GM12872 (cell line): Measurements from ENCODE around the gene PDE9A.

Experiments used
- TF ChIP-seq, protein P1 (sequence below): IDR thresholded peaks from 3 replicates; pipeline ENCODE4 v1.5.1; 2011; ENCODE audit warnings: low read depth, mild to moderate bottlenecking, low read length, moderate library complexity; ENCODE audit not compliant: insufficient read depth

PDE9A gene

DNA sequence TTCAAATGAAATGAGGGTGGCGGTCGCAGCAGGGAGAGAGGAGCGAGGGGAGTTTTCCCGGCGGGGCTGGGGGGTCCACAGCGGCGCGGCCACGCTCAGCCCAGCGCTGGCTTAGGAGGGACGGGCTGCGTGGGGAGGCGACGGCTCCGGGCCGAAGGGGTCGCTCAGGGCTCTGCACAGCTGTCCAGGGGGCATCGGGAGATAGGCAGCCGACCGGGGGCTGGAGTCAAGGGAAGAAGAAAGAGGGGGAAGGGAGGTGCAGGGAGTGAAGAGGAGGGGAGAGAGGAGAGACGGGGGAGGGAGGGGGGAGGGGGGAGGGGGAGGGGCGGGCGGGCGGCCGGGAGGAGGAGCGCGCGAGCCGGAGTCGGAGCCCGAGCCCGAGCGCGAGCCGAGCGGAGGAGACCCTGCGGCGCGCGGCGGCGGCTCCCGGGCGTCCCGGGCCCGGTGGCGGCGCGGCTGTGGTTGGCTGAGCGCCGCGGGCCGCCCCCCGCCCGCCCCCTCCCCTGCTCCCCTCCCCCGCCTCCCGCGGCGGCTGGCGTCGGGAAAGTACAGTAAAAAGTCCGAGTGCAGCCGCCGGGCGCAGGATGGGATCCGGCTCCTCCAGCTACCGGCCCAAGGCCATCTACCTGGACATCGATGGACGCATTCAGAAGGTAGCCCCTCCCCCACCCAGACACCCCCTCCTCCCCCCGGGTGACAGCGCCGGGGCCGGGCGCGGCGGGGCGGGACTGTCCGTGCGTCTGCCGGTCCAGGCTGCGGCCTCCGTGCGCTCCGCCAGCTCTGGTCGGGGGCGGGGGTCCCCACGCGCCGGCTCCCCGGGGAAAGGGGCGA is at the start of gene PDE9A:
PDE9A (plus strand) TSS at position 391 of the 831 bp plus-strand sequence; CDS start at position 585, 194 bp downstream.
- TF ChIP-seq, protein P1, sequence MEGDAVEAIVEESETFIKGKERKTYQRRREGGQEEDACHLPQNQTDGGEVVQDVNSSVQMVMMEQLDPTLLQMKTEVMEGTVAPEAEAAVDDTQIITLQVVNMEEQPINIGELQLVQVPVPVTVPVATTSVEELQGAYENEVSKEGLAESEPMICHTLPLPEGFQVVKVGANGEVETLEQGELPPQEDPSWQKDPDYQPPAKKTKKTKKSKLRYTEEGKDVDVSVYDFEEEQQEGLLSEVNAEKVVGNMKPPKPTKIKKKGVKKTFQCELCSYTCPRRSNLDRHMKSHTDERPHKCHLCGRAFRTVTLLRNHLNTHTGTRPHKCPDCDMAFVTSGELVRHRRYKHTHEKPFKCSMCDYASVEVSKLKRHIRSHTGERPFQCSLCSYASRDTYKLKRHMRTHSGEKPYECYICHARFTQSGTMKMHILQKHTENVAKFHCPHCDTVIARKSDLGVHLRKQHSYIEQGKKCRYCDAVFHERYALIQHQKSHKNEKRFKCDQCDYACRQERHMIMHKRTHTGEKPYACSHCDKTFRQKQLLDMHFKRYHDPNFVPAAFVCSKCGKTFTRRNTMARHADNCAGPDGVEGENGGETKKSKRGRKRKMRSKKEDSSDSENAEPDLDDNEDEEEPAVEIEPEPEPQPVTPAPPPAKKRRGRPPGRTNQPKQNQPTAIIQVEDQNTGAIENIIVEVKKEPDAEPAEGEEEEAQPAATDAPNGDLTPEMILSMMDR: no peak

DNA sequence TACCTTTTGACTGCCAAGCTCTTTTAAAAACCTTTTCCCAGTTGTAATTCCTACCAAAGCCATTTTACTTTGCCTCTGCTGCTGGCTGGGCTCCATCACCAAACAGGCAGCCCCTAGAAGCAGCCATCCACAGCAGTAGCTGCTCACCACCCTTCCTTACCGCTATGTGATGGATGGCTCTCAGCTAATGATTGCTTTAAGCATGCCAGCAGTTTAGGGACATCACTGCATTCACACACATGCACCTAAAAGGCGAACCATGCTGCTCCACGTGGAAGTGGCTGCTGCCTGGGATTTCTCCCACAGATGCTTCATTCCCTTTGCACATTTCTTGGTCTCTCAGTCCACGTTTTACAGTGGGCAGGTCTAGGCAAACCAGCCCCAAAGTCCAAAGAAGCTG is 46.3 kb upstream of the PDE9A start:
- TF ChIP-seq, protein P1: no peak

DNA sequence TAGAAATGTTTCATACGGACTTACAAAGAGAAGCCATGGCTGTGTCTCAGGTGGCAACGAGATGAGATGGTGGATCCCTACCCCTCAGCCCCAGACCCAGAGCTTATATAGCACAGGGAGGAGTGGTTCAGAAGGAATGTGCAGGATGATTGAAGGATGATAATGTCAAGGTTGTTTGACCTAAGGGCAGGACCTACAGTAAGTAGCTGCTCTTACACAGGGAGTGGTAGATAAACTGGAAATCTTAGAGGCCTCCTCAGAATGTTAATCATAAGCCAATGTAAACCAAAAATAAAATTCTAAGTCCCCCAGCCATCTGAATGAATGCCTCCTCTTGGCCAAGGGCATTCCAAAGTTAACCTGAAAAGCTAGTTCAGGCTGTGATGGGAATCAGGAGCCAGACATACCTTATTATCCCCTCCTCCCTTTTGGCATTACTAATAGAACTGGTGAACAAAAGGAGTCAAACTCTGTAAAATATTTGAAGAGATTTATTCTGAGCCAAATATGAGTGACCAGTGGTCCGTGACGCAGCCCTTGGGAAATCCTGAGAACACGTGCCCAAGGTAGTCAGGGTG is 45.8 kb upstream of the PDE9A start:
- TF ChIP-seq, protein P1: no peak

DNA sequence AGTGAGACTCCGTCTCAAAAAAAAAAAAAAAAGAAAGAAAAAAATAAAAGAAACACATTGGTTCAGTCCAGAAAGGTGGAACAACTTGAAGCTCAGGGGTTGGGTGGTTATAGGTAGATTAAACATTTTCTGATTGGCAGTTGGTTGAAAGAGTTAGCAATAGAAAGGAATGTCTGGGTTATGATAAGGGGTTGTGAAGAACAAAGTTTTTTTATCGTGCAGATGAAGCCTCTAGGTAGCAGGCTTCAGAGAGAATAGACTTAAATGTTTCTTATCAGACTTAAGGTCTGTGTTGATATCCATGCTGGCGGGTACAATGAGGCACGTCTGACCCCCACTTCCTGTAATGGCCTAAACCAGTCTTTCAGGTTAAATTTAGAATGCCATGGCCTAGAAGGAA is 45.0 kb upstream of the PDE9A start:
- TF ChIP-seq, protein P1: no peak

DNA sequence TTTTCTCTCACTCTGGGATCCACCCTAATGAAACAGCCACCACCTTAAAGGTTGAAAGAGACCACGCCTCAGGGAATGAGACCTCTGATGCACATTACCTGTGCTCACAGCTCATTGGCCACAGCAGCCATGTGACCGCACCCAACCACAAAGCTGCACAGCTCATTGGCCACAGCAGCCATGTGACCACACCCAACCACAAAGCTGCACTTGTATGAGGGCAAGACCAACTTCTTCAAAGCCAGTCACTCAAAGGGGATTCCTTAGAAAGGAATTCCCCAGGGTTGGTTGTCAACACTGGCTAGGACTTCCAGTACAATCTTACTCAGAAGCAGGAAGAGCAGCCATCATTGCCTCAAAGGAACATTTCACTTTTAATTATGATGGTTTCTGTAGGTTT is 43.6 kb upstream of the PDE9A start:
- TF ChIP-seq, protein P1: no peak

DNA sequence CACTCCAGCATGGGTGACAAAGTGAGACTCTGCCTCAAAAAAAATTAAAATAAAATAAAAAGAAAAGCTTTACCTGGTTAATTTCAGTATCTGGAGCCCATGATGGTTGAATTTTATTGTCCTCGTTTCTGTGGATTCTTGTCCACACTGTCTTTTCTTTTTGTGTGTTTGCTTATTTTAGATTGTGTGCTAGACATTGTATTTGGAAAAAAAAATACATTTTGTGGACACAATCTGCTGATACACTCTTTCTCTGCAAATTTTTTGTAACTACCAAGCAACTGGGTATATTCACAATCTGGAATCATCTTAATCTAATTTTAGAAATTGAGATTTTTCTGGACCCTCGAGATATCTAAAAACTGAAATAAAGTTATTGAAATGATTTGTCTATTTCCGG is 41.6 kb upstream of the PDE9A start:
- TF ChIP-seq, protein P1: no peak

DNA sequence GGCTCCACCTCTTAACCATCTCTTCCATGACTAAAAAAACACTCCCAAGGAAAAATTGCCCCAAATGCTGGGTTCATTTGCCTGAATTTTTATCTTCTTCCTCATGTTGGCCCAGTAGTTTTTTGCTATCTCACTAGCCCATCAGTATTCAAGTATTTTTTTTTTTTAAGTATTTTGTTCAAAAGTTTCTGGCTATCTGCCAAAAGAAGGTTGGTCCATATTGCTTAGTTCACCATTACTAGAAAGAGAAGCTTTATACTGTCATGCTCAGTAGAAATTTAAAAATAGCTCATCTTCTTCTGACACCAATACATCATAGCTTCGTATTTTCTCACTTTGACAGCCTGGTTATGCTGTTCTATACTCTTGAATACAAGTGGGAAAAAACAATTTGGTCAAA is 41.0 kb upstream of the PDE9A start:
- TF ChIP-seq, protein P1: no peak
